ENCODE measurements around the gene ZNF442. TPM values are rescaled to one million over a fixed set of nuclear protein-coding genes. Genes with fewer than 3 reads are reported as not detected.
"Not testable (repeated sequence)": the region's sequence is repeated elsewhere in the genome, so short reads cannot be mapped to it uniquely, and the experiment has no call there.

Gene ZNF442
- total RNA-seq = 1 to 10 TPM; 2.5 to 3.8 TPM
- 1 to 10 TPM in 1 of 2 donors, under 1 TPM in 1; 0.75 to 1.4 TPM for polyA plus RNA-seq

DNA sequence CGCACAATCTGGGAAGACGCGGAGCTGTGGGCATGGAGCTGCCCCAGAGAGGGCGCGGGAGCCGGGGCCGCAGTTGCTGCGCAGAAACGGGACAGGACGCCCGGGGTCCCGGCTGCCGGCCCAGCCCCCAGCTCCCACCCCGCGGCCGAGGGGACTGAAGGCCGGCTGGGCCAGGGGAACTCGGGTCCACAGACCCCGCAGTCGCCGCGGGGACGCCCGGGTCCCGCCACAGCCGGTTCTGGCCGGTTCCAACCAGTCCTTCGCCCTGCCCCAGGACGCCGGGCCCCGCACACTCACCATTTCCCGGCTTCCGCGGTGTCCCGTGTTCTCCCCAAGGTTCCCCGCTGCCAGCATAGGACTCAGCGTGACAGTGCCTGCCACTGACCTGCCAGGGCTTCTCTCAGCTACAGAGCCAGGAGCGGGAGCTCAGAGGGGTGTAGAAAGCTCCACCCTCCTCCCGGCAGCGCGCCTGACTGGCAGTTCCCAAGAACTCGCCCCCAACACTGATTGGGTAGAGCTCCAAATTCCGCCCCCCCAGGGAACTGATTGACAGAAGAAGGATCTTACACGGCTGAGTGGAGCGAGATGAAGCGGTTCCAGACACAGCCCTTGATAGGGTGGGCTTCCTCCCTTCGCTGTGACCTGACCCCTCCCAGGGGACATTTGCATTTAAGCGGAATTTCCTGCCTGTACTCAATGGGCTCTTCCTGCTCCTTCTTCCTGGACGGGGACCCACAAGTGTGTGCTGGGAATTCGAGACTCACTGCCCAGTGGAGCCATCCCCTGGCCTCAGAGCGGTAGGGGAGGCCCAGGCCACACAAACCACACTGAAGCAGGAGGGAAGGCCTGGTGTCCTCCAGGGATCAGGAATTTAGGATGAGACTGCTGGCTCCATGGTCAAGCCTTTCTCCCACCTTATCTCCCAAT, at the start of gene ZNF442:
ZNF442 (minus strand) TSS at position 448 of the 927 bp plus-strand sequence. CDS start 2,052 bp downstream, outside the sequence.
- Mint-ChIP-seq H3K27ac (peak within 1 kb of the TSS; percentile 41 to 90 (median 84)), H3K27me3 (peaks cover 3 to 5% of the 10 kb centered on the region in 2 donors), H3K36me3 (peaks cover 0 to 5% of the 10 kb centered on the region in 2 donors), H3K4me1 (peaks cover 9 to 29% (median 20%) of the 10 kb centered on the region in 4 donors), H3K9me3 (peaks cover 0 to 11% (median under 1%) of the 10 kb centered on the region in 8 donors), H3K4me3 (peak within 1 kb of the TSS; percentile 91 to 98 (median 95))
- no peaks in the 10 kb centered on the region for H3K9me3 ChIP-seq (ENCODE audit: control insufficient read depth in 1 of 2, low read length in 2 of 2)
- CTCF ChIA-PET (ENCODE audit: partially characterized antibody) = interaction anchor here (0.6 to 1.3 kb wide), 5 partner anchors 18 to 402 kb away, joined by 3 to 5 read pairs (median 3); partner anchors contain the start of gene ZNF563
- no peaks in the 10 kb centered on the region for H3K36me3 ChIP-seq (ENCODE audit: insufficient read depth, low read length)
- DNase-seq = peak; percentile 71 to 84 (median 75)
- peak within 1 kb of the TSS; percentile 62 to 69 for H3K4me3 ChIP-seq (ENCODE audit: low read length in 2 of 2)
- intact Hi-C loops (cut with micrococcal nuclease) = loop anchor here (2.0 to 5.0 kb wide), 3 partner anchors 33 to 75 kb away; partner anchors contain the start of genes ZNF443, ZNF563 and ZNF799
- no peaks in the 10 kb centered on the region for H3K27me3 ChIP-seq (ENCODE audit: insufficient read depth, low read length)
- POLR2A ChIA-PET (ENCODE audit: partially characterized antibody) = interaction anchor here (0.7 to 2.0 kb wide), 8 partner anchors 33 to 377 kb away, joined by 3 to 23 read pairs (median 5); partner anchors contain the start of genes ZNF20, ZNF44, ZNF443 and ZNF563
- H3K4me1 ChIP-seq (ENCODE audit: insufficient read depth, low read length) = peaks cover 17% of the 10 kb centered on the region
- peak within 1 kb of the TSS; percentile 41 for H3K27ac ChIP-seq (ENCODE audit: low read depth, low read length)

DNA sequence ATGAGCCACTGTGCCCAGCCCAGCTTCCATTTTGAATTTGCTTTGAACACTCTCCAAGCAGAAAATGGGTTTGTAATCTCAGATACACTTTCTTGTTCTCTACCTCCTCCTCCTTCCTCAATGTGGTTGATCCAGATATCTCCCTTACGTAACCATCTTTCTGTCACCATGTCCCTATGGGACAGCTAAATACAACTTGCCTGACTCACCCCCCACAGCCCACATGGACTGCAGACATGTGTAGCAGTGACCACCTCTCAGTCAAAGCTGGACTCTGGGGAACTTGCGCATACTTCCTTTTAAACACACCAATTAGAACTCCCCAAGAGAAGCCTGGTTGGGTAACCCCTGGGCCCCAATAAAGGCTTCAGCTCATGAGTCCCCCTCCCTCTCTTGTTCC, 46.4 kb upstream of the ZNF442 start:
- no peaks in the 10 kb centered on the region for H3K27me3 ChIP-seq (ENCODE audit: insufficient read depth, low read length)
- Mint-ChIP-seq H3K4me3 (peak overlapping the region in 1 of 8 donors; percentile 52), H3K27me3 (no peaks in the 10 kb centered on the region), H3K36me3 (peaks cover 4 to 7% of the 10 kb centered on the region in 2 donors), H3K4me1 (no peaks in the 10 kb centered on the region), H3K27ac (peak overlapping the region in 1 of 7 donors; percentile 70), H3K9me3 (peaks cover 6 to 22% (median 12%) of the 10 kb centered on the region in 8 donors)
- no peaks in the 10 kb centered on the region for H3K9me3 ChIP-seq (ENCODE audit: control insufficient read depth in 1 of 2, low read length in 2 of 2)
- ChIA-PET CTCF (ENCODE audit: partially characterized antibody) (no interaction called here), POLR2A (ENCODE audit: partially characterized antibody) (no interaction called here)
- H3K27ac ChIP-seq (ENCODE audit: low read depth, low read length) = no peak overlapping the region
- intact Hi-C loops (cut with micrococcal nuclease) = no loop called here
- H3K36me3 ChIP-seq (ENCODE audit: insufficient read depth, low read length) = no peaks in the 10 kb centered on the region
- no peaks in the 10 kb centered on the region for H3K4me1 ChIP-seq (ENCODE audit: insufficient read depth, low read length)
- no peak overlapping the region for H3K4me3 ChIP-seq (ENCODE audit: low read length in 2 of 2)
- DNase-seq = no peak

DNA sequence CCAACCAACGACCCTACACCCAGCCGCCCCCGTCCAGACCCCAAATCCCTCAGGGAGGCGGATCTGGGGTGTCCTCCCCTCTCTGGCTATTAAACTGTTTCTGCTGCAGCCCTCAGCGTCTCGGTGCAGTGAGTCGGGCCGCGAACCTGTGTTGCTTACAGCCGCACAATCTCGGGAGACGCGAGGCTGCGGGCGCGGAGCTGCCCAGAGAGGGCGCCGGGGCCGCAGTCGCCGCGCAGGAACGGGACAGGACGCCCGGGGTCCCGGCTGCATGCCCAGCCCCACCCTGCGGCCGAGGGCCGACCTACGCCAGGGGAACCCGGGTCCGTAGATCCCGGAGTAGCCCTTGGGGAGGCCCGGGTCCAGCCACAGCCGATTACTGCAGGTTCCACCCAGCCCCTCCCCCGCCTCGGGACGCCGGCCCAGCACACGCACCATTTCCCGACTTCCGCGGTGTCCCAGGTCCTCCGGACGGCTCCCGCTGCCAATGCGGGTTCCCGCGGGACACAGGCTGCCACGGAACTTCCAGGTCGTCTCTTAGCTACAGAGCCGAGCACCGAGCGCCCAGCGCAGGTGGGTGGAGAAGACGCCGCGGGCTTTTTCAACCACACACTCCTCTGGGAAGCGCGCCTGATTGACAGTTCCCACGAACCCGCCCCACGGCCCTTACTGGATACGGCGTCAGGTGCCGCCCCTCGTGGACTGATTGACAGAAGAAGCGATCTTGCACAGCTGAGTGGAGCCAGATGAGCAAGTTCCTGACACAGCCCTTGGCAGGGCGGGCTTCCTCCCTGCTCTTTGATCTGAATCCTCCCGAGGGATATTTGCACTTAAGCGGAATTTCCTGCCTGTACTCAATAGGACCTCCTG, 35.4 kb upstream of the ZNF442 start, which contains the start of gene ZNF799:
ZNF799 (minus strand) TSS at position 639 of the 870 bp plus-strand sequence; CDS start at position 438, 201 bp downstream.
- peak; percentile 76 to 83 (median 77) for DNase-seq
- H3K27ac Mint-ChIP-seq = peak within 1 kb of the TSS; percentile 83 to 95 (median 90)
- no peaks in the 10 kb centered on the region for H3K27me3 Mint-ChIP-seq
- no peaks in the 10 kb centered on the region for H3K9me3 ChIP-seq (ENCODE audit: control insufficient read depth in 1 of 2, low read length in 2 of 2)
- ChIA-PET CTCF (ENCODE audit: partially characterized antibody) (interaction anchor here (0.6 kb wide), 1 partner anchor 1521 kb away, joined by 4 read pairs; no protein-coding TSS in a partner anchor), POLR2A (ENCODE audit: partially characterized antibody) (interaction anchor here (0.8 to 2.6 kb wide), 6 partner anchors 35 to 174 kb away, joined by 3 to 6 read pairs (median 4); partner anchors contain the start of genes ZNF44, ZNF442, ZNF443 and ZNF563)
- H3K27me3 ChIP-seq (ENCODE audit: insufficient read depth, low read length) = no peaks in the 10 kb centered on the region
- H3K36me3 ChIP-seq (ENCODE audit: insufficient read depth, low read length) = no peaks in the 10 kb centered on the region
- intact Hi-C loops (cut with micrococcal nuclease) = loop anchor here (1.0 to 5.0 kb wide), 7 partner anchors 34 to 239 kb away; partner anchors contain the start of genes ZNF44, ZNF442, ZNF443 and ZNF563
- peaks cover 6% of the 10 kb centered on the region for H3K4me1 ChIP-seq (ENCODE audit: insufficient read depth, low read length)
- H3K4me1 Mint-ChIP-seq = peaks cover 12 to 27% (median 21%) of the 10 kb centered on the region in 4 donors
- peaks cover 0 to 2% (median 0%) of the 10 kb centered on the region in 8 donors for H3K9me3 Mint-ChIP-seq
- peak within 1 kb of the TSS; percentile 95 to 96 (median 96) for H3K4me3 Mint-ChIP-seq
- H3K36me3 Mint-ChIP-seq = peaks cover 12 to 19% of the 10 kb centered on the region in 2 donors
- peak within 1 kb of the TSS; percentile 64 to 81 for H3K4me3 ChIP-seq (ENCODE audit: low read length in 2 of 2)
- H3K27ac ChIP-seq (ENCODE audit: low read depth, low read length) = peak within 1 kb of the TSS; percentile 53

DNA sequence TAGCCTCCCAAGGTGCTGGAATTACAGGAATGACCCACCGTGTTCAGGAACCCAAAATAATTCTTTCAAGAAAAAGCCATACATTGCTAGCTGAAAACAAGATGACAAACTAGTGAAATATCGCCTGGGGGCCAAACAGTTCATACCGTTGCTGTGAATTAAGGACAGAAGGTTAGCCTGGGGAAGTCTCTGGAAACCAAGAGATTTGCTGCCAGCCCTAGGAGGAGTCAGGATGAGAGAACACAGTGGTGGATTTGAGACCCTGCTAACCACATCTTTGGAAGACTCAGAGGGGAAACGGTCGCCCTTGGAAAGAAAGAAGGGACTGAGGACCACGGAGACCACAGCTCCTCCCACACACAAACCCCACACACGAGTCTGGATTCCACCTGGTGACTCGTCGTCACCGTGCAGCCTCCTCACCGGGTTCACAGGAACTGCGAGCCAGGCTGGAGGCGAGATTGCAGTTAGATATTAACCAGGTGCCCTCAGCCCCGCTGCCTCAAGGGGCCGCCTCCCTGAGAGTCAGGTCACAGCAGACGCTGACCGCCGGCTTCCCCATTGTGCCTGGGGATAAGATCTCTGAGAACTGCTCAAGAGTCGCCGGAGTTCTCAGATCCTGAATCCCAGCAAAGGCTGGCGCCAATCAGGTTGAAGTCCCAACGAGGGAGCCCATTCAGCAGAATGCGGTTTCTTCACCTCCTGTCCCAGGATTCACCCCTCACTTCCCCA, 34.6 kb upstream of the ZNF442 start:
- peaks cover 17 to 22% of the 10 kb centered on the region in 2 donors for H3K36me3 Mint-ChIP-seq
- H3K36me3 ChIP-seq (ENCODE audit: insufficient read depth, low read length); H3K9me3 ChIP-seq (ENCODE audit: control insufficient read depth in 1 of 2, low read length in 2 of 2); H3K27me3 Mint-ChIP-seq; H3K4me1 ChIP-seq (ENCODE audit: insufficient read depth, low read length); H3K9me3 Mint-ChIP-seq; CTCF ChIA-PET (ENCODE audit: partially characterized antibody); H3K27me3 ChIP-seq (ENCODE audit: insufficient read depth, low read length): not testable (repeated sequence)
- intact Hi-C loops (cut with micrococcal nuclease) = loop anchor here (2.0 to 5.0 kb wide), 4 partner anchors 33 to 111 kb away; partner anchors contain the start of genes ZNF442 and ZNF563
- POLR2A ChIA-PET (ENCODE audit: partially characterized antibody) = interaction anchor here (0.7 to 2.6 kb wide), 3 partner anchors 106 to 205 kb away, joined by 3 to 6 read pairs (median 3); partner anchors contain the start of gene ZNF44
- H3K27ac Mint-ChIP-seq = peak overlapping the region; percentile 22 to 83 (median 74)
- peak overlapping the region; percentile 53 for H3K27ac ChIP-seq (ENCODE audit: low read depth, low read length)
- peak; percentile 2 to 34 (median 7) for DNase-seq
- peaks cover 12 to 27% (median 22%) of the 10 kb centered on the region in 4 donors for H3K4me1 Mint-ChIP-seq
- peak overlapping the region; percentile 64 to 81 for H3K4me3 ChIP-seq (ENCODE audit: low read length in 2 of 2)
- peak overlapping the region; percentile 89 to 96 (median 94) for H3K4me3 Mint-ChIP-seq

DNA sequence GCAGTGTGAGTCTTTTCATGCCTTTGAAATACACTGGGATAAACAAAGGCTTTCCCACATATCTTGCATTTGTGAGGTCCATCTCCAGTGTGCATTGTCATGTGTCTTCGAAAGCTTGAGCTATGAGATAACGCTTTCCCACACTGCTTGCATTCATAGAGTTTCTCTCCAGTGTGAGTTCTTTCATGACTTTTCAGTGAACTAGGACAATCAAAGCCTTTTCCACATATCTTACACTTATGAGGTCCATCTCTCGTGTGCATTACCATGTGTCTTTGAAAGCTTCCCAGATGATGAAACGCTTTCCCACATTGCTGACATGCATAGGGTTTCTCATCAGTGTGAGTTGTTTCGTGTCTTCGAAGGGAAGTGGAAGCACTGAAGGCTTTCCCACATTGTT, 25.7 kb upstream of the ZNF442 start:
- DNase-seq; H3K27ac ChIP-seq (ENCODE audit: low read depth, low read length); CTCF ChIA-PET (ENCODE audit: partially characterized antibody); H3K27me3 ChIP-seq (ENCODE audit: insufficient read depth, low read length); H3K4me3 Mint-ChIP-seq; H3K27ac Mint-ChIP-seq; intact Hi-C loops (cut with micrococcal nuclease); H3K36me3 ChIP-seq (ENCODE audit: insufficient read depth, low read length); H3K27me3 Mint-ChIP-seq; POLR2A ChIA-PET (ENCODE audit: partially characterized antibody); H3K9me3 ChIP-seq (ENCODE audit: control insufficient read depth in 1 of 2, low read length in 2 of 2); H3K4me1 Mint-ChIP-seq; H3K4me1 ChIP-seq (ENCODE audit: insufficient read depth, low read length); H3K4me3 ChIP-seq (ENCODE audit: low read length in 2 of 2): not testable (repeated sequence)
- Mint-ChIP-seq H3K36me3 (peaks cover 61 to 73% of the 10 kb centered on the region in 2 donors), H3K9me3 (peaks cover 0 to 79% (median 54%) of the 10 kb centered on the region in 8 donors)

DNA sequence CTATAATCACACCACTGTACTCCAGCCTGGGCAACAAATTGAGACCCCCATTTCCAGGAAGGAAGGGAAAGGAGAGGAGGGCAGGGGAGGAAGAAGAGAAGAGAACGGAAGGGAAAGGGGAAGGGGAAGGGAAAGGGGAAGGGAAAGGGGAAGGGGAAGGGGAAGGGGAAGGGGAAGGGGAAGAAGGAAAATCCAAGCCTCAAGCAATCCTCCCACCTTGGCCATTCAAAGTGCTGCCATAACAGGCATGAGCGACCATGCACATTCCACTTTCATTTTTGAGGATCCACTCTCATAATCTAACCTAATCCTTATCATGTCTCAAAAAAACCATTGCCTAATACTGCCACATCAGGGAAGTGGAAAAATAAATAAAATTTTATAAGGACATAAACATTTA, 20.9 kb upstream of the ZNF442 start:
- H3K4me3 Mint-ChIP-seq = not testable (repeated sequence)

More for the DNA sequence above, 20.9 kb upstream of the ZNF442 start:
- POLR2A ChIA-PET (ENCODE audit: partially characterized antibody); DNase-seq; H3K27ac ChIP-seq (ENCODE audit: low read depth, low read length); H3K27ac Mint-ChIP-seq; intact Hi-C loops (cut with micrococcal nuclease); H3K4me1 Mint-ChIP-seq; H3K27me3 Mint-ChIP-seq; H3K36me3 ChIP-seq (ENCODE audit: insufficient read depth, low read length); H3K27me3 ChIP-seq (ENCODE audit: insufficient read depth, low read length); CTCF ChIA-PET (ENCODE audit: partially characterized antibody); H3K4me1 ChIP-seq (ENCODE audit: insufficient read depth, low read length); H3K4me3 ChIP-seq (ENCODE audit: low read length in 2 of 2): not testable (repeated sequence)
- H3K9me3 ChIP-seq (ENCODE audit: control insufficient read depth in 1 of 2, low read length in 2 of 2) = peaks cover 0 to 14% of the 10 kb centered on the region in 2 donors
- Mint-ChIP-seq H3K9me3 (peaks cover 0 to 88% (median 54%) of the 10 kb centered on the region in 8 donors), H3K36me3 (peaks cover 45 to 62% of the 10 kb centered on the region in 2 donors)

All from CD4-positive, alpha-beta memory T cell (primary cell).